COLO668 (cell line): ENCODE measurements around the gene EIF3K.
A peak's percentile ranks its signal among the peaks of the same experiment; 100 is the strongest.

Source experiments
- DNase-seq: peaks from one replicate; lab custom pipeline; 2025; ENCODE audit not compliant: unreplicated experiment; lab: John Stamatoyannopoulos, UW

Gene EIF3K

DNA sequence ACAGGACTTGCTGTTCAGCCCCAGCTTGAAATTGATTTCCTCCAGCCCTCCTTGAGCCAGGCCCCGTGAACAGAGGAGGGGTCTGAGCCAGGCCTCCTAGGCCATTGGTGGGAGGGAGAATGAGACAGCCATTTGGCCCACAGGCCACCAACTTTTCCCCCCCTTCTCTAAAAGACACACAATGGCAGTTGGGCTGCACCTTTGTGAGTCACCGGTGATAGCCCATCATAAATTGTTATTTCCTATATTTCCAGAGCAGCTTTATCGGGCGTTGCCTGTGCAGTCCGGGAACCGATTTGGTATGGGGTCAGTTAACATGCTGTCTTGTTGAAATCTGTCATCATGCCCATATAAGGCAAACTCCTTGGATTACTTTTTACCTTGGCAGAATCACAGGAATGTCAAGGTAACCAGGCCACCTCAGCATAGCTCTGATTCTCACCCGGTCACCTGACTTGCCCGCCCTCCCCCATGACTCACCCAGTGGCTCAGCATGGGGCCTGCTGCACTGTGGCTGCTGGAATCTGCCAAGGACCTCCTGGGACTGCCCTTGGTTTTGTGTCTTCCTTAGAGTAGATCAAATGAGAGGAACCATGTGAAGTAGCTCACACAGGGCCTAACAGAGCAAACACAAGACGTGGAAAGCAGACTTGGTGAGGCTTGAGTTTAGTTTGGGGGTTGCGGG is 64.5 kb downstream of the EIF3K start:
- DNase-seq = peak; percentile 76

DNA sequence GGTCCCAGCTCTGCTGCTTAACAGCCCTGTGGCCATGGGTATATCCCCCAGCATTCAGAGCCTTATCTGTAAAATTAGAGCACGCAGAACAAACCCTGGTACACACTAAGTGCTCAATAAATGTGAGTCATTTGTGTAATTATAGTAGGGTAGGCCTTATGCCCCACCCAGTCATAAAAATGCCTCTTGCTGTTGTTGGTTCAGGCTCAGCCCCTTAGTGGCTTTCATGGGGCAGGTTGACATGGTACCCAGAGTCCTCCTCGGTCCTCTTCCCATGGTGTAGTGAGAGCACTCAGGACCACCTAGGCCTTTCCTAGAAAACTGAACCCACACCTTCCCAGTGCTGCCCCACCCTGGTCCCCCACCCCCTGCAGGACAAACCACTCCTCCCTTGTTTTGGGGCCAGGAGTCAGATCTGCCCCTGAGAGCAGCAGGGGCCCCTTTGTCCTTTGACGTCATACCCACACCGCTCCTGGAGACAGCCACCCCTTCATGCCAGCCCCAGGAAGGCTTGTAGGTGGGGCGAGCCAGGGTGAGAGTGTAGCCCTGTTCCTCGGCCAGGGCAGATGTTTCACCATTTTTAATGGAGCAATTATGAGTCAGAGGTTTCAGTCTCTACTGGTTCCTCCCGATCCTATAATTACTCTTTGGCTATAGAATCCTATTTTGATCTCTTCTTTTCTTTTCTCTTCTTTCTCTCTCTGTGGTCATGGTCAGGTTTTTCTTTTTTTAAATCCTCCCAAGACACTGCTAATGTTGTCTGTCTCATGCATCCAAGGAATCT is 65.3 kb downstream of the EIF3K start:
- DNase-seq = peak; percentile 60

DNA sequence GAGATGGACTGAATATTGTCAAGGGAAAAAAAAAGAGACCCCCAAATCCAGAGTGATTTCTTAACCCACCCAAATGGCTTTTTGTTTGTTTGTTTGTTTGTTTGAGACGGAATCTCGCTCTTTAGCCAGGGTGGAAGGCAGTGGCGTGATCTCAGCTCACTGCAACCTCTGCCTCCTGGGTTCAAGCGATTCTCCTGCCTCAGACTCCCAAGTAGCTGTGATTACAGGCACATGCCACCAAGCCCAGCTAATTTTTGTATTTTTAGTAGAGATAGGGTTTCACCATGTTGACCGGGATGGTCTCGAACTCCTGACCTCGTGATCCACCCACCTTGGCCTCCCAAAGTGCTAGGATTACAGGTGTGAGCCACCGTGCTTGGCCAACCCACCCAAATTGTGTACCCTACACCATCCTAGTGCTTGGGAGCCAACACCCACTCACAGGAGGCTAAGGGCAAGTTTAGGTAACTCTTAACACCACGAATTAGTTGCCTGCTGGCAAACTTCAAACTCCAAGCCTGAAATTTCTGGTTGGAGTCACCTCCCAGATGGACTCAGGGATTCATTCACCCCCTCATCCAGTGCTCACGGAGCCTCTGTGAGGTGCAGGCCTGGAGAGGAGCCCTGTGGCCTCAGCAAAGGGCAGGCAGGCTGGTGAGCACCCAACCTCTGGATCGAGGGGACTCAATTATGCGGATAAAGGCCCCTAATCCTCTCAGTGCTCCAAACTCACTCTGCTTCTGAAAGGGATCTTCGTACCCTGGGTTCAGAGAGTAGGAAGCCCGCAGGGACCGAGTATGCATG is 66.1 kb downstream of the EIF3K start:
- no peak for DNase-seq

DNA sequence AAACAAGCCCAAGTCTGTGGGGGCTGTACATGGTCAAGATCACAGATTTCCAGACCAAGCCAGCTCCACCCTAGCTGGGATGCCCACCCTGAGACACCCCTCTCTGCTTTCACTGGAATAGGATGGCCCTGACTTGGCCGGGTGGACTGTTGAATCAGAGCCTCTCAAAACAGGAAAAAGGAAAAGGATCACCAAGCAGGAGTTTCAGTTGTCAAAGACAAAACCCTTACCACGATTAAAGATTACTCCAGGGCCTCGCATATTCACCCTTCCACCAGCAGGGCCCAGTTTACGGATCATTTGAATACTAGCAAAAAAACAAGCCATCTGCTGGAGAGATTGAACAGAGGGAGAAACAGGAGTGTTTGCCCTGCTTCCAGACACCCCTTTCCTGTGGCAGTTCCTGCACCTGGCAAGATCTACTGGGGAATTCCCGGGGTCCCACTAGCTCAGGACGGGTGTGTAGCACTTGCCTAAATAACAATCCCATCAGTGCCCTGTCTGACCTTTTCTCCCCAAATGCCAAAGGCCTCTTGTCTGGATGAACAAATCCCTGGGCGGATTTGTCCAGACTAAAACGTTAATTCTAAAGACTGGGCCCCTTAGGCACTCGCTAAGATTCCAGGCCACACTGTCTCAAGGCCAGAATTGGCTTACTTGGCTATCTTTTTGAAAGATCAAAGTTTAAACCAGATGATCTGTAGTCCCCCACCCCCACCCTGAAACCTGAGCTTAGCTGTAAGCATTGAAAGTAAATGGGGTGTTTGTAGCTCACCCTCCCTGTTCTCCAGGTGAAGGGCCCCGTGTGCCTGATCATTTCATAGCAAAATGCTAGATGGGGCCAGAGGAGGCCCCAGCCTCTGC is 66.9 kb downstream of the EIF3K start:
- DNase-seq = peak; percentile 56

DNA sequence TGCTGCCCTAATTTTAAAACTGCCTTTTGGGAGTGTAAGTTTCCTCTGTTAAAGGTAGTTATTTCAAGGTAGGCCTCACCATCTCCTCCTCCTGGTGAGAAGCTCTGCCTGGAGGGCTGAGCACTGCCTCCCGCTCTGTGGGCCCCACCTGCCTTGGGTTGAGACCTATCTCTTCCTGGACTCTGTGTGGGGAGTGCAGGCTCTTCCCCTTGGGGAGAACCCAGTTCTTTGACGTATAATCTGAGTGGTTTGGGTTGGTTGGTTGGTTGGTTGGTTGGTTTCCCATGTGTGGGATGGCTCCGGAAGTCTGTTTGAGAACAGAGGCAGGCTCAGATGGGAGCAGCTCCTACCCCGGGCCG is 67.5 kb downstream of the EIF3K start:
- DNase-seq = peak; percentile 55
